Activated CD4-positive, alpha-beta T cell treated with anti-CD3 and anti-CD28 coated beads, Interleukin-2, amount 50 U/mL, for 1 hour (primary cell): ENCODE measurements around the gene DPP6.
A peak's percentile ranks its signal among the peaks of the same experiment; 100 is the strongest.
"Not testable (repeated sequence)": the region's sequence is repeated elsewhere in the genome, so short reads cannot be mapped to it uniquely, and the experiment has no call there.

Experiments used
- DNase-seq: peaks from one replicate; pipeline ENCODE4 v3.0.0-alpha.2; 2020

The DPP6 gene

DNA sequence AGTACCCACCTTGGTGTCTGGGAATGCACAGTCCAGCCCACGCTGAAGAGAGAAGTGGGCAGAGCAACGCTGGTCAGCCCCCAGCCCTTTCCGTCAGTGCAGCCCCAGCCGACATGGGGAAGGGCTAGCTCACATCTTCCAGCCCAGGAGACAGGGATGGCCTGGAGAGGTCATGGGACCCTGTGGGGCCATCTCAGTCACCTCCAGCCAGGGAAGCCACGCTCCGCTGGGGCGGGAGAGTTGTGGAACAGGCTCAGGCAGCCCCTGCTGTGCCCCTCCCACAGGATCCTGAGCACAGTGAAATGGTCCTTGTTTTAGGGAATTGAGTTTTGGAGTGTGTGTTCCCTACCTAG, 865.6 kb downstream of the DPP6 start:
- no peak for DNase-seq

DNA sequence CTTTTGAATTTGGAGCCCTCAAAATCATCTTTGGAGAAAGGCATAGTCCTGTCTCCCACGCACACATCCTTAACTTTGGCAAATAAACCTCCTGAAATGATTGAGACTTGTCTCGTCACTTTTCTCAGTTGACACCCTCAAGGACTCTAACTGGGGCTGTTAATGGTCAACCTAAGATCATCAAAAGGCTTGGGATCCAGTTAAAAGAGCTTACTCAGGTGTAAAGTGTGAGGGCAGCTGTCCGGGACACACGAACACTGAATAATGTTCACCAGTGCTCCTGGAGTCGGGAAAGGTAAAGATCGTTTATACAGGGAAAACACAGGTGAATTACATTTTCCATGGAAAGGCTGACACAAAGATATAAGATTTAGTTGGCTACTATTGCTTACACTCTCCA, 866.1 kb downstream of the DPP6 start:
- DNase-seq = no peak

DNA sequence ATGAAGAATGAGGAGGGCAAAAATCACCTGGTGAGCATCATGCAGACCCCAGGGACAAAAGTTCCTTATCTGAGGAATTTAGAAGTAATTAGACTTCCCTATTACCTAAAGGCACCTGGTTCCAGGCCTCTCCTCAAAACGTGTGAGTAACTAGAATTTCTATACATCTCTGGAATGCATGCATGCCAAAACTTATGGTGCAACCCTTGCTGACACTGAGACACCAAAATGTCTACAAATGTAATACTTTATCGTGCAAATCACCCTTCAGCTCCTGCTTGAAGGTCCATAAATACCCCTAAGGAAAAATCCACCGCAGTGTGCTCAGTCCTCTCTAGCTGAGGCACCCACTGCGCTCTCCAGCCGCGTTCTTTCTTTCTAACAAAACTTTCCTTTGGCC, 866.5 kb downstream of the DPP6 start:
- no peak for DNase-seq

DNA sequence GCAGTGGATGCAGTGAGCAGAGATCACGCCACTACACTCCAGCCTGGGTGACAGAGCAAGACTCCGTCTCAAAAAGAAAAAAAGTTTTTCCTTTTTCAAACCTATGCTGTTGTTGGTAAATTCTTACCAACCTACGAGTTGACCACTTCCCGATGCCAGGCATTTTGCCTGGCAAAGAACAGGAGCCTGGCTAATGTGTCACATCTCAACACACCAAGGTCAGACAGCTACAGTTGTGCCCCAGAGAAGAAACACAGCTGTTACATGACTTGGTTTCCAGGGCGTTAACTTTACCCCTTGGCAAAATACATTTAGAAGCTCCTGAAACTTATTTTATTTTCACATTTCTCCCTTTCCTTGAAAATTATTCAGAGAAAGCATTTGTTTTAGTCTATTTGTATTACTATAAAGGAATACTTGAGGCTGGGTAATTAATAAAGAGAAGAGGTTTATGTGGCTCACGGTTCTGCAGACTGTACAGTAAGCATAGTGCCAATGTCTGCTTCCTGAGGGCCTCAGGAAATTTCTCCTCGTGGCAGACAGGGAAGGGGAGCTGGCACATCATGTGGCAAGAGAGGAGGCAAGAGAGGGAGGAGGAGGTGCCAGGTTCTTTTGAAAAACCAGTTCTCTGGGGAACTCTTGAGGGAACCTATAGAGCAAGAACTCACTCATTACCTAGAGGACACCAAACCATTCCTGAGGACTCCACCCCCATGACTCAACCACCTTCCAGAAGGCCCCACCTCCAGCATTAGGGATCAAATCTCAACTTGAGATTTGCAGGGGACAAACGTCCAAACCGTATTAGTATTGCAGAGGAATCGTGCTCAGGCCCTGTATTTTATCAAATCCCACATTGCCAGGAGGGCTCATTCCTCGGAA, 867.4 kb downstream of the DPP6 start:
- DNase-seq = no peak

DNA sequence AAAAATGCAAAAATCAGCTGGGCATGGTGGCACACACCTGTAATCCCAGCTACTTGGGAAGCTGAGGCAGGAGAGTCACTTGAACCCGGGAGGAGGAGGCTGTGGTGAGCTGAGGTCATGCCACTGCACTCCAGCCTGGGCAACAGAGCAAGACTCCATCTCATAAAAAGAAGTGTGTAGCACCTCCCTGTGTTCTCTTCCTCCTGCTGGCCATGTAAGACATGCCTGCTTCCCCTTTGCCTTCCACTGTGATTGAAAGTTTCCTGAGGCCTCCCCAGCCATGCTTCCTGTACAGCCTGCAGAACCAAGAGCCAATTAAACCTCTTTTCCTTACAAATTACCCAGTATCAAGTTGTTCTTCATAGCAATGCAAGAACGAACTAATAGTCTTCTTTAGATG, 870.3 kb downstream of the DPP6 start:
- DNase-seq = not testable (repeated sequence)

DNA sequence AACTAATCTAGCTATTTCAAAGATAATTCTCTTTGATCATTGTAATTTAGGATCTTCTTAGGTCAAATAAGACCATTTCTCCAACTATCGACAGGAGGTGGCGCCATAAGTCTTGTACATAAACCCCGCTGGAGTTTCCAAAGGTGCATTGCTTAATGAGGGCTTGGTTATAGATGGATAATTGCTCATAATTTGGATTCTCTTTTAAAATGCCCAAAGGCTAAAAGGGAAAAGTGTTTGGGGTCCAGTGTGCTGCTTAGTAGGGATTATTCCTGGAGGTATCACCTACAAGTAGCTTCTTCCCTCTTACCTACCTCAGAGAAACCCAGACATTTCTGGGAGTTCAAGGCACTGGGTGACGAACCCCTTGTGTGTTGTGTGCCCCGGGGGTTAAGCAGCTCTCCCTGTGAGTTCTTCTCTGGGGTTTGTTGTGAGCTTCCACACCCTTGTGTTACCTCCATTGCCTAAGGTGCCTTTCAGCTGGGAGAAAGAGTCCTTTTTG, 875.5 kb downstream of the DPP6 start:
- DNase-seq = peak; percentile 75

DNA sequence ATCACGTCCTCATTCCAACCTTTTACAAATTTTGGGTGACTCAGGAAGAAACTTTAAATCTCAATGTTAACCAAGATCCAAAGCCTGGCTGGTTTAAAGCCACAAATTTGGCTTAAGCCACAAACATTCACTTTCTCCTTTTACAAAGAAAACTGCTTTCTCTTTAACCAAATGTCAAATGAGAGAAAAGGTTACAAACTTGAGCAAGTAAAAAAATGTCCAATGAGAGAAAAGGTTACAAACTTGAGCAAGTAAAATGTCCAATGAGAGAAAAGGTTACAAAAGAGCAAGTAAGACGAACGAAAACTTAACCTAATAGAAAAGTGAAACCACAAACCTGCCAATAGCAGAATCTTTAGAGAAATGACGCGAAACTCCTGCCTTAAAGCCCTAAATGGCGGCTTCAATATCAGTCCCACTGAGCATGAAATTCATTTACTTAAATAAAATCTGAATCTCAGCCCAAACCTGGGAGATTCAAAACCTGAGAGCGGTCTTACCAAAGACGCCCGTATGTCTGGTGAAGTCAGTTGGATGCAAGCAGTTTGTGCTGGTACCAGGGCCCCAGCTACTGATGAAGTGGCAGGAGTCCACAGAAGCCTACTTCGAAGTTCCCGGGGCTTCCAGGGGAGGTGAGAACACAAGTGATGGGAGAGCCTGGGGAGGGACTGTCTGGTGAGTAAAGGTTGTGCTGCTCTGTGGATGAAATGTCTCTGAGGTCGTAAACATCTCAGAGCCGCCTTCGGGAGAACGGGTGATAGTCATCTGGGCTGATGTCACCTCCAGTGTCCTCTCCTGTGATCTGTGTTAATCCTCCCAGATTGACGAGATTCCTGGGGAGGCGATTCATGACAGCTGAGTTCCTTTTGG, 876.2 kb downstream of the DPP6 start:
- peak; percentile 26 for DNase-seq

DNA sequence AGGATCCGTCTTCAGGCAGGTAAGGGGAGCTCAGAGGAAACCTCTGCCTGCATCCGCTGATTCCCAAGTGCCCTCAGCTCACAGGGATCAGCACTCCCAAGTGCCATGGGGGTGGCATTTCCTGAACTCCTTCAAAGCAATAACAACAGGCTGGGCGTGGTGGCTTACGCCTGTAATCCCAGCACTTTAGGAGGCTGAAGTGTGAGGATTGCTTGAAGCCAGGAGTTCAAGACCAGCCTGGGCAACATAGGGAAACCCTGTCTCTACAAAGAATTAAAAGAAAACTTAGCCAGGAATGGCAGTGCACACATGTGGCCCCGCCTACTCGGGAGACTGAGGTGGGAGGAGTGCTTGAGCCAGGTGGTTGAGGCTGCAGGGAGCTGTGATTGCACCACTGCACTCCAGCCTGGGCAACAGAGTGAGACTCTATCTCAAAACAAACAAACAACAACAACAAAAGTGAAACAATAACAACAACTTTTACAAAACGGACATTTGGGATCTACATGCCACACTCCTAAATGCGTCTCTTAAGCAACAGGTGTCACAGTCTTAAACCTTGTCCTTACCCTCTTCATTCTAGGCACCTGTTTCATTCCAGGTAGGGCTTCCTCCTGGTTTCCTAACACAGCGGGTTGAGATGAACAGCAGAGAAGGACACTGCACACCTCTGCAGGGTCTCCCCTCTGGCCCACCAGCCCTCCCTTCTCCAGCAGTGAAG, 877.0 kb downstream of the DPP6 start:
- DNase-seq = no peak

DNA sequence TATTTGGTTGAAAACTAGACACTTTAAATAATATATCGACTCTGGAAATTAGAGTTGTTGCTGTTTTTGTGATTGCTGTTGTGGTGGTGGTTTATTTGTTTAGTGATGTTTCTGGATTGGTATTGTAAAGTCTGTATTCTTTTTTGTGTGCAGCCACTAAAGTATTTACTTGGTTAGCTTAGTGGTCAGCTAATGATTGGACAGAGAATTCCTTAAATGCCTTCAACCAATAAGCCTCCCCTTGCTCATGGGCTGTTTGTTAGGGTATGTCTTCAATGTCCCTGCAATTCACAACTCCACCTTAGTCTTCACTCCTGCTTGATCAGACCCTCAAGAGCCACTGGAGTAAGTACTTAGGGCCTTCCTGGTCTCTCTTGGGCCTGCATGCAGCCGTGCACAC, 879.7 kb downstream of the DPP6 start:
- no peak for DNase-seq

DNA sequence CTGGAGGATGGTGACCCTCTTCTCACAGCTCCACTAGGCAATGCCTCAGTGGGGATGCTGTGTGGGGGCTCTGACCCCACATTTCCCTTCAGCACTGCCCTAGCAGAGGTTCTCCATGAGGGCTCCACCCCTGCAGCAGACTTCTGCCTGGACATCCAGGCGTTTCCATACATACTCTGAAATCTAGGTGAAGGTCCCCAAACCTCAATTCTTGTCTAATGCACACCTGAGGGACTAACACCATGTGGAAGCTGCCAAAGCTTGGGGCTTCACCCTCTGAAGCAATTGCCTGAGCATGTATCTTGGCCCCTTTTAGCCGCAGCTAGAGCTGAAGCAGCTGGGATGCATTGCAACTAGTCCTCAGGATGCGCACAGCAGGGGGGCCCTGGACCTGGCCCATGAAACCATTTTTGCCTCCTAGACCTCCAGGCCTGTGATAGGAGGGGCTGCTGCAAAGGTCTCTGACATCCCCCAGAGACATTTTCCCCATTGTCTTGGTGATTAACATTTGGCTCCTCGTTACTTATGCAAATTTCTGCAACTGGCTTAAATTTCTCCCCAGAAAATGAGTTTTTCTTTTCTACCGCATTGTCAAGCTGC, 882.3 kb downstream of the DPP6 start:
- not testable (repeated sequence) for DNase-seq

DNA sequence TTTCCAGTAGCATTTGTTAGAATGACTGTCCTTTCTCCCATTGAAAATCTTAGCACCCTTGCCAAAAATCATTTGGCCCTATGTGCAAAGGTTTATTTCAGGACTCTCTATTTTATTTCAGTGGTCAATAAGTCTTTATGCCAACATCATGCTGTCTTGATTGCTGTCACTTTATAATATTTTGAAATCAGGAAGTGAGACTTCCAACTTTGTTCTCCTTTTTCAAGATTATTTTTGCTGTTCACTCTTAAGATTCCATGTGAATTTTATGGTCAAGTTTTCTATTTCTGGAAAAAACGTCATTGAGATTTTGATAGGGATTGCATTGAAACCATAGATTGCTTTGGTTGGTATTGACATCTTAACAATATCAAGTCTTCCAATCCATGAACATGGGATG, 885.6 kb downstream of the DPP6 start:
- no peak for DNase-seq

DNA sequence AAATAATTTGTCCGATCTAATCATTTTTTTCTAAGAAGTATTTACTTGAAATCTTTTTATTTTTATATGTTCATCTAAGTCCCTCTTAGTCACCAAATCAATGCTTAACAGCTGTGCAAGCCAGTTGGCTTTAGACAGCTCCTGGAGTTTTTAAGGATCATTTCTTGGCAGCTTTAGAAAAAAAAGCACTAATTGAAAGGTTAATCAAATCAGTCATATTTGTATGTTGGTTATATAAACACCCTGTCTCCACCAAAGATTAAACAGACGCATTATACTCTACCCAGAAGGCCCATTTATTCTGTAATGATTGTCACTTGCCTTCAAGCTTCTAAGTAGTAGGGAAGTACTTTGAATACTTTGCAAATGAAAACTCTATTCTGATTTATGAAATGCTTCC, 890.5 kb downstream of the DPP6 start:
- no peak for DNase-seq
